GM19035 (cell line): Measurements from ENCODE around the gene SLC36A1.
A peak's percentile ranks its signal among the peaks of the same experiment; 100 is the strongest.

Source experiments
- ATAC-seq: cut with Tn5 transposase; IDR thresholded peaks from one replicate; pipeline ENCODE4 v1.9.1; 2021; ENCODE audit not compliant: unreplicated experiment

The SLC36A1 gene

GRCh38 chr5:151451626-151452520, 4.5 kb downstream of the SLC36A1 start:
- peak; percentile 57 for ATAC-seq

- ATAC-seq: no peak
Measured at GRCh38 chr5:151454166-151454565, 6.8 kb downstream of the SLC36A1 start.

- ATAC-seq: no peak
Measured at GRCh38 chr5:151454889-151455288, 7.5 kb downstream of the SLC36A1 start.

GRCh38 chr5:151456321-151456940, 9.0 kb downstream of the SLC36A1 start:
- no peak for ATAC-seq

- ATAC-seq: no peak
Measured at GRCh38 chr5:151458314-151458713, 10.9 kb downstream of the SLC36A1 start.

- ATAC-seq: no peak
Measured at GRCh38 chr5:151459680-151460324, 12.4 kb downstream of the SLC36A1 start.

- ATAC-seq: peak; percentile 99
Measured at GRCh38 chr5:151461312-151461711, 13.9 kb downstream of the SLC36A1 start.

GRCh38 chr5:151463137-151464029, 16.0 kb downstream of the SLC36A1 start:
- ATAC-seq: no peak

GRCh38 chr5:151464101-151464500, 16.7 kb downstream of the SLC36A1 start:
- no peak for ATAC-seq

GRCh38 chr5:151465476-151465875, 18.1 kb downstream of the SLC36A1 start:
- ATAC-seq: no peak

- no peak for ATAC-seq
Measured at GRCh38 chr5:151467576-151467975, 20.2 kb downstream of the SLC36A1 start.

GRCh38 chr5:151469386-151469785, 22.0 kb downstream of the SLC36A1 start:
- ATAC-seq: no peak

- no peak for ATAC-seq
Measured at GRCh38 chr5:151469992-151470391, 22.6 kb downstream of the SLC36A1 start.

GRCh38 chr5:151470439-151470838, 23.0 kb downstream of the SLC36A1 start:
- no peak for ATAC-seq

- no peak for ATAC-seq
Measured at GRCh38 chr5:151471276-151471675, 23.9 kb downstream of the SLC36A1 start.

GRCh38 chr5:151474799-151475198, 27.4 kb downstream of the SLC36A1 start:
- no peak for ATAC-seq

GRCh38 chr5:151475388-151475787, 28.0 kb downstream of the SLC36A1 start:
- ATAC-seq: no peak

GRCh38 chr5:151476016-151476415, 28.6 kb downstream of the SLC36A1 start:
- no peak for ATAC-seq

- ATAC-seq: no peak
Measured at GRCh38 chr5:151477101-151477500, 29.7 kb downstream of the SLC36A1 start.

- no peak for ATAC-seq
Measured at GRCh38 chr5:151480384-151481293, 33.2 kb downstream of the SLC36A1 start.
